ENCODE measurements around the gene PTPN14.

The PTPN14 gene

GRCh38 chr1:214475746-214476145, 75.7 kb downstream of the PTPN14 start:
- in situ Hi-C loops (cut with MboI; ENCODE audit: low sequenced_read_pairs, unreplicated experiment) = no loop called here
- DNase-seq (ENCODE audit: low spot score) = no peak
- no peak for TF ChIP-seq CTCF (IDR thresholded peaks at IDR 0.05; ENCODE audit: borderline replicate concordance, control extremely low read depth, extremely low read depth, insufficient read depth, missing control alignments)

- TF ChIP-seq CTCF (IDR thresholded peaks at IDR 0.05; ENCODE audit: borderline replicate concordance, control extremely low read depth, extremely low read depth, insufficient read depth, missing control alignments) = no peak
- DNase-seq (ENCODE audit: low spot score) = no peak
- in situ Hi-C loops (cut with MboI; ENCODE audit: low sequenced_read_pairs, unreplicated experiment) = no loop called here
Observed at GRCh38 chr1:214475331-214475730, 76.1 kb downstream of the PTPN14 start.

GRCh38 chr1:214474467-214474866, 76.9 kb downstream of the PTPN14 start:
- no peak for TF ChIP-seq CTCF (IDR thresholded peaks at IDR 0.05; ENCODE audit: borderline replicate concordance, control extremely low read depth, extremely low read depth, insufficient read depth, missing control alignments)
- DNase-seq (ENCODE audit: low spot score) = no peak
- in situ Hi-C loops (cut with MboI; ENCODE audit: low sequenced_read_pairs, unreplicated experiment) = no loop called here

GRCh38 chr1:214473862-214474261, 77.5 kb downstream of the PTPN14 start:
- no peak for DNase-seq (ENCODE audit: low spot score)
- in situ Hi-C loops (cut with MboI; ENCODE audit: low sequenced_read_pairs, unreplicated experiment) = no loop called here
- no peak for TF ChIP-seq CTCF (IDR thresholded peaks at IDR 0.05; ENCODE audit: borderline replicate concordance, control extremely low read depth, extremely low read depth, insufficient read depth, missing control alignments)

- no peak for DNase-seq (ENCODE audit: low spot score)
- in situ Hi-C loops (cut with MboI; ENCODE audit: low sequenced_read_pairs, unreplicated experiment) = no loop called here
Observed at GRCh38 chr1:214473387-214473786, 78.0 kb downstream of the PTPN14 start.

GRCh38 chr1:214472364-214472763, 79.0 kb downstream of the PTPN14 start:
- DNase-seq (ENCODE audit: low spot score) = no peak
- in situ Hi-C loops (cut with MboI; ENCODE audit: low sequenced_read_pairs, unreplicated experiment) = no loop called here
- no peak for TF ChIP-seq CTCF (IDR thresholded peaks at IDR 0.05; ENCODE audit: borderline replicate concordance, control extremely low read depth, extremely low read depth, insufficient read depth, missing control alignments)

More at GRCh38 chr1:214473387-214473786, 78.0 kb downstream of the PTPN14 start:
- no peak for TF ChIP-seq CTCF (IDR thresholded peaks at IDR 0.05; ENCODE audit: borderline replicate concordance, control extremely low read depth, extremely low read depth, insufficient read depth, missing control alignments)

- TF ChIP-seq CTCF (IDR thresholded peaks at IDR 0.05; ENCODE audit: borderline replicate concordance, control extremely low read depth, extremely low read depth, insufficient read depth, missing control alignments) = no peak
- DNase-seq (ENCODE audit: low spot score) = no peak
- in situ Hi-C loops (cut with MboI; ENCODE audit: low sequenced_read_pairs, unreplicated experiment) = no loop called here
Observed at GRCh38 chr1:214471458-214471857, 79.9 kb downstream of the PTPN14 start.
